WTC11 (cell line): ENCODE measurements around the gene BRINP1.

Experiments used
- ATF1 ChIP-seq: sonication (generic); formaldehyde crosslinking; IDR thresholded peaks from 2 replicates; pipeline ENCODE4 v1.8.1; 2023; ENCODE audit warnings: mild to moderate bottlenecking, moderate library complexity, missing genetic modification reagents
- ATF2 ChIP-seq: sonication (generic); formaldehyde crosslinking; IDR thresholded peaks from 2 replicates; pipeline ENCODE4 v1.8.1; 2022; ENCODE audit warnings: low read depth, missing genetic modification reagents, borderline replicate concordance
- CTCF ChIP-seq: fragments of 200-600 bp; IDR thresholded peaks from 2 replicates; pipeline ENCODE4 v1.8.0; 2022; ENCODE audit warnings: antibody characterized with exemption
- ELF4 ChIP-seq: sonication (generic); formaldehyde crosslinking; IDR thresholded peaks from 2 replicates; pipeline ENCODE4 v1.8.1; 2022; ENCODE audit warnings: low read depth, mild to moderate bottlenecking, moderate library complexity, missing genetic modification reagents
- FOXJ3 ChIP-seq: sonication (generic); formaldehyde crosslinking; IDR thresholded peaks from 2 replicates; pipeline ENCODE4 v1.9.0; 2021; ENCODE audit warnings: missing genetic modification reagents, mild to moderate bottlenecking, borderline replicate concordance
- GABPB1 ChIP-seq: sonication (generic); formaldehyde crosslinking; IDR thresholded peaks from 2 replicates; pipeline ENCODE4 v1.8.1; 2023; ENCODE audit warnings: mild to moderate bottlenecking, missing genetic modification reagents
- KAT7 ChIP-seq: sonication (generic); formaldehyde crosslinking; IDR thresholded peaks from 2 replicates; pipeline ENCODE4 v1.8.1; 2023; ENCODE audit warnings: missing genetic modification reagents, mild to moderate bottlenecking, borderline replicate concordance
- ZBTB21 ChIP-seq: sonication (generic); formaldehyde crosslinking; IDR thresholded peaks from 2 replicates; pipeline ENCODE4 v1.8.1; 2023; ENCODE audit warnings: mild to moderate bottlenecking, missing genetic modification reagents, borderline replicate concordance
- ZNF138 ChIP-seq: sonication (generic); formaldehyde crosslinking; conservative IDR thresholded peaks from 2 replicates; pipeline ENCODE4 v1.8.1; 2022; ENCODE audit warnings: mild to moderate bottlenecking, moderate library complexity, missing genetic modification reagents
- ZNF512 ChIP-seq: sonication (generic); formaldehyde crosslinking; IDR thresholded peaks from 2 replicates; pipeline ENCODE4 v1.8.1; 2022; ENCODE audit warnings: missing genetic modification reagents, borderline replicate concordance

GRCh38 chr9:119418721-119419120 is 49.5 kb upstream of the BRINP1 start:
- TF ChIP-seq KAT7 (CRISPR knock-in tag) (no peak), ATF1 (CRISPR knock-in tag) (no peak), CTCF (no peak), GABPB1 (CRISPR knock-in tag) (no peak), ZBTB21 (no peak), ELF4 (CRISPR knock-in tag) (no peak), FOXJ3 (CRISPR knock-in tag) (no peak), ZNF512 (CRISPR knock-in tag) (no peak), ZNF138 (CRISPR knock-in tag) (no peak), ATF2 (CRISPR knock-in tag) (no peak)
